GM19351 (cell line): ENCODE data around the gene TIGD6.

ENCODE experiments used
- ATAC-seq: cut with Tn5 transposase; IDR thresholded peaks from one replicate; pipeline ENCODE4 v1.9.1; 2021; ENCODE audit warnings: mild to moderate bottlenecking, moderate library complexity; ENCODE audit not compliant: unreplicated experiment

TIGD6 gene

DNA sequence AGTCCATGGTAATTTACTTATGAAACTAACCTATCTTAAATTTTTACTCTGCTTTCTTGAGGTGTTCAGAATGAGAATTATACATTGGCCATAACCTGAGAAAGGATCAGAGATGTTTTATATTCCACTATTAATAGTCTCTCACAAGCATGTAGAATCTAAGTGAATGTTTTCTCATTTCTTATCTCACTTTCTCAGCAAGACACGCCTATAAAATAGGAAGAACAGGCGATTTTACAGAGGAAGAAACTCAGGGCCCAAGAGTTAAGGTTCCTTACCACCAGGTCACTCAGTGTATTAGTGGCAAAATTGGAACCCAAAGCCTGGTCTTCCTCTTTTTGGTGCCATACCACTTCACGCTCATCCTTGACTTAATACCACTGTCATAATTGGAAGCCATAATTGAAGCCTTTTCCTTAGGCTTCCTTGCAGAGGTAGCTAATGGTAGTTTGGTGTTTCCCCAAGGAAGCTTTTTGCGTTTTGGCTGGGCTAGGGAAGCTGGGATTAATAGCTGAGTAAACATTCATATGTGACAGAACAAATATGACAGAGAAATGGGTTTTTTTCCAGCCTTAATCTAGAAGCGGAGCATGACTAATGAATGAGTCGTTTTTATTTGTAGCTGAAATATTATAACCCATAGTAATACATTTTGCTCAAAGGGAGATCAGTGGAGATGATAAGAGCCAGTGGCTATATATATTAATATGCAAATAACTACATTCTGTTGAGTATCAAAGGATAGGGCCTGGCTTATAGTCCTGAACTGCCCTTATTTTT is 17.0 kb upstream of the TIGD6 start:
- no peak for ATAC-seq

DNA sequence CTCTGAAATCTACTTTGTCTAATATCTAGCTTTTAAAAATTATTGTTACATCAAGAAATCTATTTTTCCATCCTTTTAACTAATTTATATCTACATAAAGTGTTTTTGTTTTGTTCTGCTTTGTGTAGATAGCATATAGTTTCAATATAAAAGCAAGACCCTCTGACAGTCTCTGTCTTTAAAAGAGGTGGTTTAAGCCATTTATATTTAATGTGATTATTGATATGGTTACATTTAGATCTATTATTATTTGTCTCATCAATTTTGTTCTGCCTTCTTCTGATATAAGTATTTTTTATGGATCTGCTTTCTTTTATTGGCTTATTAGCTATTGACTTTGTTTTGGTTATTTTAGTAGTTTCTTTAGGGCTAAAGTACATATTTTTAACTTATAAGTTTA is 16.1 kb upstream of the TIGD6 start:
- ATAC-seq, result no peak

DNA sequence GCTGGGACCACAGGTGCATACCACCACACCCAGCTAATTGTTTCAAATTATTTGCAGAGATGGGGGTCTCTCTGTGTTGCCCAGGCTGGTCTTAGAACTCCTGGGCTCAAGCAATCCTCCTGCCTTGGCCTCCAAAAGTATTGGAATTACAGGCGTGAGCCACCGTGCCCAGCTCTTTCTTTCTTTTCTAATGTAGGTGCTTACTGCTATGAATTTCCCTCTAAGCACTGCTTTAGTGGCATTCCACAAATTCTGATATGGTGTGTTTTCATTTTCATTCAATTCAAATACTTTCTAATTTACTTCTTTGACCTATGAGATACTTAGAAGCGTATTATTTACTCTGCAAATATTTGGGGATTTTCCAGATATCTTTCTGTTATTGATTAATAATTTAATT is 15.0 kb upstream of the TIGD6 start:
- no peak for ATAC-seq

DNA sequence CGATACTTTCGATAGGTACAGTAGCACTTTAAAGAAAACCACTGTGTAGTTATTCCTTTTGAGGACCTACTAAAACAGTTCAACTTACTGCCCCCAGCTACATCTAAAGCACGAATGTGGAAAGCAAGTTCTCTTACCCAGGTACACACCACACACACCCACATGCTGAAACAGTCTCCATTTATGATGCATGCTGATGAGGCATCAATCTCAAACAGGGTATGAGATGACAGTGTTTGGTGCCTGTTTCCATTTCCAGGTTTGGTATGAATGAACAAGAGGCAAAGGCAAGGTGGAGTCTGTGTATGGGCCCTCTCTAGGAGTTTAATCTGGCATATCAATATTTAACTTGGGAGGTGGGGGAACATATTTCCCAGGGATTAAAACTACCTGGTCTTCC is 14.0 kb upstream of the TIGD6 start:
- ATAC-seq, result no peak

DNA sequence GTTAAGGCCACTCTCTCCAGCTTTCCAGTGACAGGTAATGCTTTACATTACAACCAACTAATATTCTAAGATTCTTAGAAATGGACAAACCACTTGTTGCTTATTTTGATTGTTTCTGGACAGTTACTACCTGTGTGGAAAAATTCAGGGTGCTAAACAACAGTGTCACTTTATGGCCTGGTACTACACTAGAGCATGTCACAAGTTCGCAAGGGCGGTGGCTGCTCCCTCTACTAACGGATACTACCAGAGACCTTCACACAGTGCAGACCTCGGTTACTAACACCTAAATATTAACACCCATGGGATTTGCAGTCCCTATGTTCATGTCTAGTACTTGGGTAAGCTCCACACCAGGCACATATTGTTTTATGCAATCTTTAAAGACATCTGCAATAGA is 13.5 kb upstream of the TIGD6 start:
- no peak for ATAC-seq

DNA sequence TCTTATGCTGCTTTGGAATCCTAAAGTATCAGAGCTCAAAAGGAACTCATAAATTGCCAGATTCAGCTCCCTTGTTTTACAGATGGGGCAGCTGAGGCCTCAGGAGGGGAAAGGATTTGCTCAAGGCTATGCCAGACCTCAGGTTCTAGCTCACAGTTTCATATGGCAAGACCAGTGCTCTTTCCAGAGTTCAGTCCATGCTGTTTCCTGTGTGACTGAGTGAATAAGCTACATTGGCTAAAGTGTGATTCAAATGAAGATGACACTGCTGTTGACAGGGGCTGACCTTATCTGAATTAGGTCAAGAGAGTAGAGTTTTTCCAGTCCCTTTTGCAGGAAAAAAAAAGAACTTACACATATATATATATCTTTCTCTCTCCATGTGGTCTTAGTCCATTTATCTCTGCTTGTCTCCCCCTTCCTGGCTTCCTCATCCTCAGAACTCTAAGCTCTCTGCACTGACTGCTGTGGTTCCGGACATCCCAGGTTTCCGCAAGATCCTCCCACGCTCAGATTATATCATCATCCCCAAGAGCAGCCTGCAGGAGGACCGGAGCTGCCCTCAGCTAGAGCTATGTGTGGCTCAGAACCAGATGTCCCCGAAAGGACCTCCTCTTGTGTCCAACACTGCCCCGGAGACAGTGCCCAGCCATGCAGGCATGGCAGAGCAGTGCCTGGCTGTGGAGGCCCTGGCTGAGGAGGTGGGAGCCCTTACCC is 9.4 kb upstream of the TIGD6 start:
- no peak for ATAC-seq

DNA sequence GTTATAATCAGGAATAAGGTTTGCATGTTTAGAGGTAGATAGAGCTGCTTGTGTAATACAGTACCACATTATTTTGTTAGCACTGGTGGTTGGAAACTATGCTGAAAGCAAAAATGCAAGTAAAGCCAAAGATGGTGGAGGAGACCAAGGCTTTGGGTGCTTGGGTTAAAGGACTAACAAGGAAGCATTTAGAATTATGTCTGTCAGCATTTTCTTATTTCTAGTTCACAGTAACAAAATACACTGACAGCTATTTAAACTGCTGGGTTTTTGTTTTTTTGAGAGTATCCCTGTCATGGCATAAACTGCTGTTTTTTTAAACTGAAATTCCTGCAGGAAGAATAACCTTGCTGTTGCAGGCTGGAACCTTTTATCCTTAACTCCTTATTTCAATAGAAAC is 6.6 kb upstream of the TIGD6 start:
- no peak for ATAC-seq

DNA sequence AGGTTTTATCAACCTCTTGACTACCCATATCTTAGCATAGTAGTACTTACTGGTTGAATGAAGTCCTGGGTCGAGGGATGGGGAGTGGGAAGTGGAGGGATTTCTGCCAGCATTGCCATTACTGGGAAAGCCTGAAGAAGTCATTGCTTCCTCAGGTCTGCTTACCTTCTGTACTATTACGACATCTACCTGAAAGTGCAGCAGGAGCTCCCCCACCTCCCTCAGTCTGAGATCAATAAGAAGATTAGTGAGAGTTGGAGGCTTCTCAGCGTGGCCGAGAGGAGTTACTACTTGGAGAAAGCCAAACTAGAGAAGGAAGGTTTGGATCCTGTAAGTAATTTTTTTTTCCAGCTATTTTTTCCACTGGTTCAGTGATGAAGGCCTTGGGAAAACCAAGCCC is 5.9 kb upstream of the TIGD6 start:
- ATAC-seq, result no peak

DNA sequence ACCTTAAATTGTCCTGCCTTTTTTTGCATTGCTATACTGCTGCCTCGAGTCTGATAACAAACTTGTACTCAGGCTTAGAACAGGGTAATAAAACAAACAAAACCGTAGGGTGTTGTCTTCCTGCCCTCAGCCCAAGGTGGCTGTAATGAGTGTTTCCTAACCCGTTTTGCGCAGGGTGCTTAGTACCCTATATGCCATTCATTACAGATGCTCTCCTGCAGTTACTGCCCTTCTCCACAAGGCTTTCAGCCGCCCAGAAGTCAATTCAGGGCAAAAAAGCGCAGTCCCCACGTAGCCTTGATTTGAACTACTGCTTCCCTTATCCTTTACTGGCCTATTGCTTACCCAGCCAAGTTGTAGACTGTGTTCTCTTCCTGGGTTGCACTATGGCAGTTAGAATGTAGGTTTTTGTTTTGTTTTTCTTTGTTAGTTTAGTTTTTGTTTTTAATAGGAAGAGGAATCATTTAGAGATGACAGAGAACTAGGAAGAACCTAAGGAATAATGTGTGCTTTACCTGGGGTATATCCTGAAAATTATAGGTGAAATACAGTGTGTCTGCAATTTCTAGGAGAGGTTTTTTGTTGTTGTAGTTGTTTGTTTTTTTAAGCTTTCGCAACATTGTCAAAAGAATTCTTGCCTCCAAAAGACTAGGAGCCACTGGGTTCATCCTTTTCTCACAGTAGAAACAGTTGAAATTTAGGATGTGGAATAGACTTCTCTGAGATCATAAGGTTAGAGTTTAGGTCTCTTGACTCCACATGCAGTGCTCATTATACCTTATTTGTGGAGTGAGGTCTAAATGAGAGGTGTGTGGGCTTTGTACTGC is 1.4 kb upstream of the TIGD6 start:
- peak; percentile 63 for ATAC-seq

DNA sequence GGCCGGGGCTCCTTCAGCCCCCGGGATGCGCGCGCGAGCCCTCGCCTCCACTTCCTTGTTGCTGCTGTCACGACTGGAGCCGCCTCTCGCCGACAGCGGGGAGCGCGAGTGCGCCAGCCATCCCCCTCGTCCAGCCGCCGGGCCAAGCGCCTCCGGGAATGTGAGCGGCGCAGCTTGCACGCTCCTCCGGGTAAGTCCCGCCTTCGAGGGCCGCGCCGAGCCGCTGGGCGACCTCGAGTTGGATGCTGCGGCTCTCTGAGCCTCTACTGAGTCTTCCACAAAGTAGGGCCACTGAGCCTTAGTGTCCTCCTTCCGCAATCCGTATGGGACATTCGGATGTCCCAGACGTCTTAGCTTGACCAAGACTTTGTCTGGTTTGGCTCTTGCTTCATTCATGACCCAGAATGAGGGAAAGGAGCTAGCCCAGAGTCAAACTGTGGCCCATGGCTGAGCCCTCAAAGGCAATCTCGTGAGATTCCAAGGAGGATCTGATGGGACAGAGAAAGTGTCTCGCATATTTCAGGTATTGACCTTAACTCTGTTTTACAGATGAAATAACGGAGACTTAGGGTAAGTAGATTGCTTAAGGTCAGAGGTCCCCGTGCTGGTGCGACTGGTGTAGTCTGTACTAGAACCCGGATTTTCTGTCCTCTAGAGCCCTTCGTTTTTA is 671 bp upstream of the TIGD6 start:
- peak; percentile 1 for ATAC-seq

DNA sequence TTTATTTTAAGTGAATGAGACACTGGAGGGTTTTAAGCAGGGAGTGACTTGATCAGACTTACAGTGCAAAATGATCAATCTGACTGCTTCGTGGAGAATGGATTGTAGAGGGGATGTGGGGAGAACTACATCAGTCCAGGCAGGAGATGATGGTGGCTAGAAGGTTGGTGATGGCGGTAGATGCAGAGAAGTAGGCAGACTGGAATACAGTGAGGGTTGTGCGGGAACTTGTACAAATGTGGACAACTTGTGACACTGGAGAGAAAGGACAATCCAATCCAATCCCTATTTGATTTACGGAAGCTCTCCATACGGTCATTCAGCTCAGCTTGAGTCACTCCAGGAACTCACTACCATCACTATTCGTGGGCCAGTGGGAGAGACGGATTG is 593 bp downstream of the TIGD6 start:
- no peak for ATAC-seq

DNA sequence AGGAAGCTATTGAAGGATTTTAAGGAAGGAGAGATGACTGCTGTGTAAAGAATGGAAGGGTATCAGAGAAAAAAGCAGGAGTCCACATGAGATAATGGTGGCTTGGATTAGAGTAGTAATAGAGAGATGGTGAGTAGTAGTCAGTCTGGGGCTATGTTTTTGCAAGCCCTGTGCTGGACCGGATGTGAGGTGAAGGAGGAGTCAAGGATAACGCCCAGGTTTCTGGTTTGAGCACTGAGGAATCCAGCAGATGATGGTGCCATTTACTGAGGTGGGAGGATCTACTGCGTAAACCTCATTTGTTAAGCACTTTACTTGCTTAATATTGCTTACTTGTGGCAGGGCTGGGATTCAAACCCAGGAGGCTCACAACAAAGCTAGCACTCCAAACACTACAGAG is 1.1 kb downstream of the TIGD6 start:
- ATAC-seq, result no peak

DNA sequence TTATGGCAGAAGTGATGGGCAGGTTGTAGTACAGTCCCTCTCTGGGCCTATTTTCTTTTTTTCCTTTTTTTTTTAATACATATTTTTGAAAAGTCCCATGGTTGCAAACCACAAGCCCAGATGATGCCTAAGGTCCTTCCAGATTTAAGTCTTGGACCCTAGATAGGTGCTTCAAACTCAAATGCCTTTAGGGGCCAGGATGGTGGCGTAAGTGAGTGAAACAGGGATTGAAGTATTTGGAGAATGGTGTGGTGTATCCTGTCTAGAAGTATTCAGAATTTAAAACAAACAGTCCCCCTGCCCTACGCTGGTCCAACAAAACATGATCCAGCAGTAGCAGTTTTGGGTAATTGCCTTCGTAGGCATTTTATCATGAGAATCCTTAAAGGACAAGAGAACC is 2.2 kb downstream of the TIGD6 start:
- ATAC-seq, result no peak

DNA sequence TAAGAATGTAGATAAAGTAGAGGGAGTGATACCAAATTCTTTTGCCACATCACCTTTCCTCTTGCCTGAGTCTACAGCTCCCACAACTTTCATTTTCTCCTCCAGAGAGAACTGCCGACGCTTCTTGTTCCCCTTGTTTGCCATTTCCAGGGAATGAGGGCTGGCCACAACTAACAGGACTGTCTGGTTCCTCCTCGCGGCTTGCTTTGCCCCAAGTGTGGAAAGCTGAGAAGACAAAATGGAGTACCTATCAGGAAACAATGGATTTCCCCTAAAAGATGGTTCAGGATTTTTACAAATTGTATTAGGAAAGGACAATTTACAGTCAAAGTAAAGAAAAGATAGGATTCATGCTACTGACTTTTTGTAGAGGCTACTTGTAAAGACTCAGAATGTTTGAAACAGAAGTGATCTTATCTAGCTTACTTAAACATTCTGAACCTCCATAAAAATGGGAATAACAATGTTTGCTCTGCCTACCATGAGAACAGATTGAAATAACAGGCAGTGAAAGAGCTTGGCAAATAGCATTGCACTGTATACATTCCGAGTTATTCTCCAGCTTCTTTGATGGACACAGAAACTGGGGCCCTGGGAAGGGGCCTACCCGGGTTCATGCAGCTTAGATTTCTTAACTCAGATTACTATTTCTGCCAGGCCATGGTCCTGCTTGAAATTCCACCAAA is 4.1 kb downstream of the TIGD6 start:
- ATAC-seq, result no peak

DNA sequence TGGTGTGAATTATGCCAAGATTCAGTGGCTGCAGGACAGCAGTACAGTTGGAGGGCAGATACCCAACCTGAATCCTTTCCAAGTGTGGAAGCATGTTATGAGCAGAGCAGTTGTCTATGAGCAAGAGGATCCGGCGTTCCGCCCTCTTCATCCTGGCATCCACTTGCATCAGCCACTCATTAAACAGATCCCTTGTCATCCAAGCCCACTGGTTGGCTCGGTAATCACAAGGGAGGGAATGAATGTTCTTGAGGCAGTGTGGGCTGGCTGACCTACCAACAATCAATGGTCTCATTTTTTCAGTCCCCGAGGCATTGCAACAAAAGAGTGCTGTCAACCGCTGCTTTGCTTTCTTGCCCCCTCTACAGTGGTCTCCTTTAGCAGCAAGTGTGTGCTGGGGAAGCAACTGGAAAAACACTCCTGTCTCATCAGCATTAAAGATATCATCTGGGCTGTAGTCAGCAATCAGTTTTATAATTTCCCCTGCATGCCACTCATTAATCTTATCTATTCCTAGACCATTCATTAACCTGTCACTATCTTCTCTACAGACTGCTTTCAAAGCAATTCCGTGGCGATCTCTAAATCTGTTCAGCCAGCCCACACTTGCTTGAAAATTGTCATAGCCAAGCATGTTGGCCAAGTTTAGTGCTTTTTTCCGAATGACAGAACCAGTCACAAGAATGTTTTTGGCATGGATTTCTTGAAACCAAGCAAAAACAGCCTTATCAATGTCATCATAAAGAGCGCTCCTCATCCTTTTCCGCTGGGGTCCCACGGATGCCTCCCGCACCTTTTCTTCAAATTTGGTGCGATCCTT is 4.9 kb downstream of the TIGD6 start:
- no peak for ATAC-seq

DNA sequence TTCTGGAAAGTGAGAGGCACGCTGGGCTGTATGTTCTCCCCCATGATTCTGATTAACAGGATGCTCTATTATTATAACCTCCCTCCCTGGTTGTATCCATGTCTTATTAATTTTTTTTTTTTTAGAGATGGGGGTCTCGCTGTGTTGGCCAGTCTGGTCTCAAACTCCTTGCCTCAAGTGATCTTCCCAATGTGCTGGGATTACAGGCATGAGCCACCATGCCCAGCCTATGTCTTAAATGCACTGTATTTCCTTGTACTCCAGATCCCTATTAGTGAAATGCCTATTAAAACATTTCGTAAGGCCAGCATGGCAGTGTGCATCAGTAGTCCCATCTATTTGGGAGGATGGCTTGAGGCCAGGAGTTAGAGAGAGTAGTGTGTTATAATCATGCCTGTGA is 7.0 kb downstream of the TIGD6 start:
- no peak for ATAC-seq

DNA sequence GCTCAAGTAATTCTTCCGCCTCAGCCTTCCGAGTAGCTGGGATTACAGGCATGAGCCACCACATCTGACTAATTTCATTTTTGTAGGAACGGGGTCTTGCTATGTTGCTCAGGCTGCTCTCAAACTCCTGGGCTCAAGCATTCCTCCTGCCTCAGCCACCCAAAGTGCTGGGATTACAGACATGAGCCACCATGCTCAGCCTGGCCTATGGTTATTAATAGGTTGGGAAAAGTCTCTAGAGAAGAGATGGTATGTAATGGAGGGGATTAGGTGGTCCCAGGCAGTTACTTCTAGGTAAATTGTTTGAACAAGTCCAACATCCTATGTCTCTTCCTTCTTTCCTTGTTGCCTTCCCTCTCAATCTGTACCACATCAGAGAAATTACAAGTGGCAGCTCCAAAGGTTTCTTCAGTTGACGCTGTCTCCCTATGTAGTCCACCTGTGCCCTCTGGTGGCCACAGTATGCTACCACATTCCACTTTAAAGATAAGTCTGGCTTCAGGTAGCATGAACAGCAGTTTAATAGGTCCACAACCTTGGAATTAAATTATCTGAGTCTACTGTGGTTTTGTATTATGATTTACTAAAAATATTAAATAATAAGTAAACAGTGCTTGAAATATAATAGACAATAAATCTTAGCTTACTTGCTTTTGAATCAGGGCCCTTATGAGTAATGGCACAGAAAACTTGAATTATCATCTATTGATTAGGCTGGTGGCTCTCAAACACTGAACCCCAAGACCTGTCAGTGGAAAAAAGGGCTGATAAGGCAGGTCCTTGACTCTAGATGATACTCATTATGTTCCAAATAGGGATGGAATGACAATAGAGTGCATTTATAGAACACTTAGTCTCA is 9.7 kb downstream of the TIGD6 start:
- ATAC-seq, result peak; percentile 85

DNA sequence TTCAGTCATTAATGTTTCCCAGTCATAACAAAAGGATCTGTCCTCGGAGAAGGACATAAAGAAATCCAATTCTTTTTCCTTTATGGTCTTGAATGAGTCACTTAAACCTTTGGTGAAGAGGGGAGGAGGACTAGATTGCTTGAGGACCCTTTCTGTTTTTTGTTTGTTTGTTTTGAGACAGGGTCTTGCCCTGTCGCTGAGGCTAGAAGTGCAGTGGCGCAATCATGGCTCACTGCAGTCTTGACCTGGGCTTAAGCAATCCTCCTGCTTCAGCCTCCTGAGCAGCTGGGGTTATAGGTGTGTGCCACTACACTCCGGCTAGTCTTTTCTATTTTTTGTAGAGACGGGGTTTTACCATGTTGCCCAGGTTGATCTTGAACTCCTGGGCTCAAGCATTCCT is 12.3 kb downstream of the TIGD6 start:
- no peak for ATAC-seq

DNA sequence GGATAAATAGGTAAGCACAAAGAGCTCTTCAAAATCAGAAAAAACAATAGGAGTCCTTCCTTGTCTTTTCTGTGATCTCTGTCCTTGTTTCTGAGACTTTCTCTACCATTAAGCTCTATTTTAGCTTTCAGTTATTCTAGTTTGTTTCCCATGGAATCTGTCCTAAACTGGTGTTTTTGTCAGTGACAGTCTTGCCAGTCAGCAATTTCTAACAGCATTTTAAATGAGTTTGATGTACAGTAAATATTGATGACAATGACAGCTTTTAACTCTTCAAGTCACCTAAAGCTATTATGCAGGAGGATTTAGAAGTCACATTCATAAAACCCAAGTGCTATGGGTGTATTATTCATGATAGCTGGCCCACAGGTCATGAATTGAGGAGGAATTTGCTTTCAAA is 17.9 kb downstream of the TIGD6 start:
- ATAC-seq, result no peak
